DMS153 treated with DMSO at 0.1 percent for 48 hours (cell line): ENCODE results near the gene PYGO2.

ENCODE experiments used
- DNase-seq: peaks from one replicate; lab custom pipeline; 2025; ENCODE audit not compliant: unreplicated experiment; lab: John Stamatoyannopoulos, UW

PYGO2 gene

DNA sequence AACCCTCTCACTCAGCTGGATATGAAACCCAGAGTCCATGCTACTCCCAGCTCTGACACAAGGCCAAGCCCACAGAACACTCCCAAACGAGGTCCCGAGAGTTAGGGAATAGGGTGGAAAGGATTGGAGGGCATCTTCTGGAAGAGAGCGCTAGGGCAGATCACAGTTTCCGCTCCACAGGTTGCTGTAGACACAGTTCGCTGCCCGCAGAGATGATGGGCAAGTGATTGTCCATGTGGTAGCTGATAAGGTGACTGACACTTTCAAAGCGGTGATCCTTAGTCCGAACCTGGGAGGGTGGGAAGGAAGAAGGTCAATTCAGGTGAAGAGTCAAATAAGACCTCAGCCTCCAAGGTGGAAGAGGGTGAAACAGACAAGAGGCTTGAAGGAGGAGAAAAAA, 2.1 kb upstream of the PYGO2 start:
- DNase-seq = no peak

DNA sequence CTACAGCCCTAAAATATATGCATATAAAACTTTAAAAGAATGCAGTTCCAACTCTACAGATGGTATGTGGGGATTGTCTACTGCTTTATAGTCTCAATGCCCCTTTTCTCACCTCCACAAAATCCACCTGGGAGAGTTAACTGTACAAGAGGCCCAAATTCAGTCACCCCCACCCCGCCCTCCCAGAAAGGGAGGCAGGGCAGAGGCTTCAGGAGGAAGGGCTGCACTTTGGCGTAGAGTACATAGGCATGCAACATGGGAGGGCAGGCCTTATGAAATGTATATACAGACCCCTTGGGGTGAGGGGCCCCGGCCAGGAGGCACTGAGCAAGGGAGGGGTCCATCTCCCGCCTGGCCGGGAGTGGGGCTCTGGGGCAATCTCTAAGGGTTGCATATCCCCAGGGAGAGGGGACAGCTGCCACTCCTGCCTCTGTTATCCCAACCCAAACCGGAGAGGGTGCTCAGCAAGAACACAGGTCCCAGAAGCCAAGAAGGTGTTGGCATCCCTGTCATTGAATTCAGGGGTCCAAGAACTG, 1.3 kb upstream of the PYGO2 start:
- no peak for DNase-seq

DNA sequence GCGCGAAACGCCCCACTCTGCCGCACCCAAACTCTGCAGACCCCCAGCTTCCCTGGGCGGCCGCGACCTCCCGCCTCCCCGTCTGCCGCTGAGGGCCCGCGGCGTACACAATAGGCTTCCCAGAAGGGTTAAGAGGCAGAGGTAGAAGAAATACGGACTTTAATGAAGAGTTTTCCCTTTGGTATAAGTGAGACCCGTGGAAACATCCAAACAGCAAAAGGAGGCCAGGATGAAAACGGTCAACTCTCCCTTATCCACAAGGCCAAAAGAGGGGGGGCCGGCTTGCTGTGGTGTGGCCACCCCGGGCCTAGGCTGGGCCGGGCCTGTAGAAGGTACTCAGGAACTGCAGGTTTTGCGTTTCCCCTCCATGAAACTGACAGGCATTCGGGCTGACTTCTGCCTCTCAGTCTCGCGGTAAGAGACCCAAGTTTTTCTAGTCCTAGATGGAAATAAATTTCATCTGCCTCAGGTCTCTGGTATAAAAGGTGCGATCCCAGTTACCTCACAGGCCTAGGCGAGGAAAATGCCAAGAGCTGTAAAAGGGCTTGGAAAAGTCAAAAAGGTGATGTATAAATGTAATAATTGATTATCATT, 671 bp upstream of the PYGO2 start:
- no peak for DNase-seq

DNA sequence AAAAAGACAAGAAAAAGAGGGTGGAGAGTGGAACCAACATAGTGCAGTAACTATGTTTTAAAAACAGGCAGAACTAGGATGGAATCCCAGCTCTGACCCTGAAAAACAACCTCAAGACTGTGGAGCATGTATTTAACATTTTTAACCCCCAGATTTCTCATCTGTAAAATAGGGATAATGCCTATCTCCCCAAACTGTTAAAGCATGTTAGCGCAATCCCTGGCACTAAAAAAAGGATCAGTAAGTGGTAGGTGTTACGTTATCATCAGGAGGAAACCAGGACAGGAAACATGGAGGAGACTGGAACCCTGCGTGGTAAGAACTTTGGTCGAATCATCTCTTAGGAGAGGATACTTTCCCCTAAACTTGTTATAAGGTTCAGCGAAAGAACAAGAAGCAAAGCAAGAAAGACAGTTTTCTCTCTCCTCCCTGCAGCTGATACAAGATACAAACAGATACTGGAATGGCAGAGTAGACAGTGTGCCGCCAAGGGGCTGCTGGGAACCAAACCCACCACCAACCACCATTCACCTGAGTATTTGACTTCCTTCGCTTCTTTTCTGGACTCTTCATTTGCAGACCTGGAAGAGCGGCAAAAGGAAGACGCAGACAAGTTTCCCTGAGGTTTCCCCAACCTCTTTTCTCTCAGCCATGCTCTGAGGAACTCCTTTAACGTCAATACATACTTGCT, 991 bp downstream of the PYGO2 start:
- no peak for DNase-seq

DNA sequence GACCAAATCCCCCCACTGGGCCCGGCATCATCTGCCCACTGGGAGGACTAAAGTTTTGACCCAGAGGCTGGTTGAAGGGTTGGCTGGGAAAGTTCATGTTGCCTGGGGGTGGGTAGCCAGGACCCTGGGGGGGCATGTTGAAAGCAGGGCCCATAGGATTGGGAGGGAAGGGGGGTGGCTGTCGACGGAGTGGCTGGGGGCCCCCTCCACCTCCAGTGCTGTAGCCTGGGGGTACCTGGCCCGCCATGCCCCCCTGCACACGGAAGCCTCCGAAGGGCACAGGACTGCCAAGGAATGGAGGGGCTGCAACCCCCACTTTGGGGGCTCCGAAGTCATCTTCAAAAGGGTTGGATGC, 2.2 kb downstream of the PYGO2 start:
- no peak for DNase-seq

DNA sequence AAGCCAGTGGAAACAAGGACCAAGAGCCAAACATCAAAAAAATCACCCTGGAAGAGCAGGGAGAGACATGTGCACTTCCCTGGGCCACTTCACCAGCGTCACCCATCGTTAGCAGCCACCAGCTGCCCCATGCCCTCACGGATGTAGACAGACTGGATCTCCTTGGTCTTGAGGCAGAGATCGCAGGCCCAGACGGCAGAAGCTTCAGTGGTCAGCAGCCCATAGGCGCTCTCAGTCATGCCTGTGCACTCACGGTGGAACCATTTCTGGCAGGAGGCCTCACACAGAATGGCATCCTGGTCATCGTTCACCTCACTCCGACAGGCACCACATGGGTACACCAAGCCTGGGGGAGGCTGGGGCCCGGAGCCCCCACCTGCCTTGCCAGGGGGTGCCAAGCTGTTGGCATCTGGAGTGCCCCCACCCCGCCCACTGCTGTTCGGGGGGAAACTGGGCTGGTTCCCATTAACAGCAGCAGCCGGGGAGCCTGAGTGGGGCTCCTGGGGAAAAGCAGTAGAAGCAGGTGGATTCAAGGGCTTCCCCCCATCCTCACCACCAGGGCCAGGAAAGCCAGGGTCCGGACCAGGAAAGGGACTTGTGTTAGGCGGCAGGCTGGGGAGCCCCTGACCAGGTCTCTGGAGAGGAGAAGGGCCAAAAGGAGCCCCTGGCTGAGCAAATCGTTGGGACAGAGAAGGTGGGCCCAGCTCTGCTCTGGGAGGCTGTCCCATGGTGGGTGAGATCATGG, 2.7 kb downstream of the PYGO2 start:
- DNase-seq = no peak

DNA sequence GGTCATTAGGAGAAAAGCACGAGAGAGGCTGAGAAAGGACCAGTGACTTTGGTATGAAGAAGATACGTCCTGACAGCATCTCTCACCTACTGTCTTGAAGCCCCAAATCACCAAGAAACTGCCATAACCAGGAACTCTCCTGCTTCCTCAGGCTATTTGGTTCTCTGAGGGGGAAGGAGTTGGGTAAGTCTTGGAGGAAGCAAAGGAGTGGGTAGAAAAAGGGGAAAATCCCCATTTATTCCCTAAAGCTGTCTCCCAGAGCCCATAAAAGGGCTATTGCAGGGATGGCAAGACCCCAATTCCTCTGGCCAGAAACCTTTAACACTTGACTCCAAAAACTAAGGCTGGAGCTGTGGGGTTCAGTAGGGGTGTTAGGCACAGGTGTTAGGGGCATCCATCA, 3.5 kb downstream of the PYGO2 start:
- DNase-seq = no peak

DNA sequence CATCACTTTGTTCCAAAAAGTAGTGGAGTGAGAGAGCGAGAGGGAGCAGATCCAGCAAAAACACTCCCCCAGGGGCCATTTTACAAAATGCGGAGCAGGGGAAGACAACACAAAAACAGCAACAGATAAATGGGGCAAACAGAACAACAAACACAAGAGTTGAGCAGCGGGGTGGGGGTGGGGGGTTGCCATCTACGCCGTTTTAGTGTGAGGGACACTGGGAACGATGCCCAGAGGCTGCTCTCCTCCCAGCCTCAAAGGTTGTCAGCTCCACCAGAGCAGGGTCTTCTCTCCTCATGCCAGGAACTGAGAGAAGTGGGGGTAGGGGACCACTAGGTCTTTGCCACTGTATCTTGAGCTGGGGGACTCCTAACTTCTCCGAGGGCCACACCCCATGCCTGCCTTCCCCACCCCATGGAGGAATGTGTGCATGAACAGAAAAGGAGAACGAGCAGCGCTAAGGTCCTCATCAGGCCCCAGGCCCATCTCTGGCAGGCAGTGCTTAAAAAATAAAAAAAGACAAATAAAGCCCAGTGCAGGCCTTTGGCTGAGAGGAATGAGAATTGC, 4.4 kb downstream of the PYGO2 start:
- DNase-seq = no peak

DNA sequence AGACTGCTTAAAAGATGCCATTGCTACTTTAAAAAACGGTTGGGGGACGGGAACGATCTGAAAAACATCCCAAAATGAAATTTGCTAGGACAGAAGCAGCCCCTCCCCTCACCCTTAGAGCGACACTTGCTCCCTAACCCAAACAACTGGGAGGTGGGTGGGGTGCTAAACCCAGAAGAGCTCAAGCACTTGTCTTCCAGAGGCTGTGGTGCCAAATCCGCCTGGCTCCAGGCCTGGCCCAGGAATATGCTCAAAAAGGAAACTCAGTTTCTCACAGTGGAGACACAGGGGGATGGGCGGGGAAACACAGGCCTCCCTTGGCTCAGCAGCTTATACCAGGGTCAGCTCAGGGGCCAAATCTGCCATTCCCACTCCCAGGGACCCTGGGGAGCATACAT, 5.0 kb downstream of the PYGO2 start:
- DNase-seq = no peak

DNA sequence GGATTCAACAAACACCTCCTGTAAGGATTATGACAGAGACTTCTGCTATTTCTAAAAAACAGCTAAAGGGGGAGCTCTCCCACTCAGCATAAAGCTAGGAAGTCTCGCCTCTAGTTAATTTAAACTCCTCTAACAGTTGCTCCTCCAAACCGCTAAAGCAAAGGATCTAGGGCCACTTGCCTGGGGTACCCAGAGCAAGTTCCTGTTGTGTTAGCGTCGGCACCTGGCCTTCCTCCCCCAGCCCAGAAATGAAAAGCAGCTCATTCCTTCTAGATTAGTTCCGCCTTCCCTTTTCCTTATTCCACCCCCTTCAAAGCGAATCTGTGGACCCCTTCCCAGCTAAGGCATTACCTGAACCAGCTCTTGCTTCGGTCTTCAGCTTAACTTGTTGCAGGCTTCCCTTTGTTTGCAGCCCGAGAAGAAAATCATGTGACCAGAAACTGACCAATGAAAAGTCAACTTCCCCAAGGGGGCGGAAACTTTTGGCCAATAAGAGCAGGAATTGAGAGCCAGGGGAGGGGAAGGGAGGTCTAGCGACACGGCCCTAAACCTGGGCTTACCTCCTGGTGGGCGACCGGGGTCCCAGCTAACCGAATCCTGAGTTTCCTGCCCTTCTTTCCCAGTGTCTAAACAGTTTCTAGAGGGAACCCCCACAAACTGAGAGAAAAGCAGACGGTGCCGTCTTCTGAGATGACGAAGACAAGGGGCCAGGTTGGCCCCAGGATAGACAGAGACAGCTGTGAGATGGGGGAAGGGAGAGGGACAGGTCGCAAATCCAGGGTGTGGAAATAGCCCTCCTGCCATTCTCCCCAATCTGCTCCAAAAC, 5.7 kb downstream of the PYGO2 start, which contains the start of gene PBXIP1:
PBXIP1 (minus strand) TSS at position 382 of the 826 bp plus-strand sequence. CDS start 2,378 bp downstream, outside the sequence.
- peak; percentile 99 for DNase-seq

DNA sequence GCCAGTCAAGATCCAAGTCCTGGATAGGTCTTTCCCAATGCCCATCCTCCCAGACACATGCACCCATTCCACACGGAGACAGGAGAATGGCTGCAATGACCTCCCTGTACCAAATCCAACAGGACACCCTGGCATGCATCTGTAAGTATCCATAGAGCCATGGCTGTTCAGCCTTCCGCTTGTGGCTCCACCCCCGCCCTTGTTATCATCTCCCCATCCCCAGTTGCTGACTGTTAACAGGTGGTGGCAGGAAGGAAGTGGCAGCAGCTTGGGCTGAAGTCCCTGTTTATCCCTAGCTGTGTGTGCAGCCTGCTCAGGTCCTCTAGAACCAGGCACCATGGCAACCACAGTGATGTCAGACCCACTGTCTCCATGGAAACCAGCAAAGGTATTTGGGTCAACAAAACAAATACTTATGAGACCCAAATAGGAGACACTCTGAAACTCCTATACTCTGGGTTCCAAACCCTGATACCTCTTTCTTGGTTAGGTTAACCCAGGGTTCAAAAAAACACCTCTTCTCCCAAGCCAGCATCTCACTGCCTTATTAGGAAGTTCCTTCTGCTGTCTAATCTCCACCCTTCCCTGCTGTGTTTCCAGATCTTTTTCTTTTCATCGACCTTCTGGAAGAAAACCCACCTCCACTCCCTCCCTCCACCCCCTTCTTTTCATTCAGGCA, 6.4 kb downstream of the PYGO2 start:
- peak; percentile 71 for DNase-seq

DNA sequence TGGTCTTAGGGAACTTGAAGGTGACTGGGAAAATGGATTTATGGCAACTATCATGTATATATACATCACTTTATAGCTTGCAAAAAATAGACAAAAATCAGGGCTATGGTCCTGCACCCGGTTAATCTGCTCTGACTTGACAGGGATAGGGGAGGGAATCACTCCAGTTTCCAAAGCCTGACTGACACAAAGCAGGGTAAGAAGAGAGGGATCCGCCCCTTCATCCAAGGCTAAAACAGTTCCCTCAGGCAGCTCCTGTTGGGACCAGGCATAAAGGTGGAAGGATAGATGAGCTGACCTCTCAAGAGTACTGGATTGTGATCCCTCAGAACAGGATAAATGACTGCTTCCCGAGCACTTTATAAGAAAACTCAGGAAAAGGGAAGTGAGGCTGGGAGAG, 7.0 kb downstream of the PYGO2 start:
- DNase-seq = no peak

DNA sequence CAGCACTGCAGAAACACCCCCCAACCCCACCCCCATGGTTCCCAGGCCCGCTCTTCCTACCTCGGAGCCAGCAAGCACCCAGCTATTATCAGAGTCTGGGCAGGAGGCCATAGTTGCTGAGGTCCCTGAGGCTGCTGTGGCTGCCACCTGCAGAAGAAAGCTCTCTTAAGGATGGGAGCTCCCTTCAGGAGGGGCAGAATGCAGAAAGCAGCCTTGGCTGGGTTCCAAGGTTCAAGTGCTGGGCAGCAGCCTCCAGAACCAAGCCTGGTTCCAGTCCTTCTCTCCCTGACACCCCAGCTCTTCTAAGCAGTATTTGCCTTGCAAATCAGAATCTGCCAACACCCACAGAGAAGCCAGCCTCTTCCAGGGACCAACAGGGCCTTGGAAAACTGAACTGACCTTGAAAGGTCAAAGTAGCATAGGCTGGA, 8.0 kb downstream of the PYGO2 start:
- no peak for DNase-seq

DNA sequence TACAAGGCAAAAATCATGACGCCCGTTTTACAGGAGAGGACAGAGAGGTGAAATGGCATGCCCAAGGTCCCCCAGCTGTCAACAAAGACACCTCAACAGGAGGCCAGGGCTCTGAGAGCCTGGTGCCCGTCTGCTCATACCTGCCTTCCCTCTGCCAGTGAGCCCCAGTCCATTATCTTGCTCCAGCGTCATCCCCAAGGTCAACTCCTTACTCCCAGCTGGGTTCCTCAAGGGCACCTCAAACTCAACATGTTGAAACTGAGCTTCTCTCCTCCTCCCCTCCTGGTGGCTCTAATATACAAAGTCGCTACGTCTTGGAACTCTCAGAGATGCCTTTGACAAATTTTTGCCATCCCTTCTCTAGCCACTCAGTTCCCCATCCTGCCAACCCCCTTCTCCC, 8.9 kb downstream of the PYGO2 start:
- no peak for DNase-seq

DNA sequence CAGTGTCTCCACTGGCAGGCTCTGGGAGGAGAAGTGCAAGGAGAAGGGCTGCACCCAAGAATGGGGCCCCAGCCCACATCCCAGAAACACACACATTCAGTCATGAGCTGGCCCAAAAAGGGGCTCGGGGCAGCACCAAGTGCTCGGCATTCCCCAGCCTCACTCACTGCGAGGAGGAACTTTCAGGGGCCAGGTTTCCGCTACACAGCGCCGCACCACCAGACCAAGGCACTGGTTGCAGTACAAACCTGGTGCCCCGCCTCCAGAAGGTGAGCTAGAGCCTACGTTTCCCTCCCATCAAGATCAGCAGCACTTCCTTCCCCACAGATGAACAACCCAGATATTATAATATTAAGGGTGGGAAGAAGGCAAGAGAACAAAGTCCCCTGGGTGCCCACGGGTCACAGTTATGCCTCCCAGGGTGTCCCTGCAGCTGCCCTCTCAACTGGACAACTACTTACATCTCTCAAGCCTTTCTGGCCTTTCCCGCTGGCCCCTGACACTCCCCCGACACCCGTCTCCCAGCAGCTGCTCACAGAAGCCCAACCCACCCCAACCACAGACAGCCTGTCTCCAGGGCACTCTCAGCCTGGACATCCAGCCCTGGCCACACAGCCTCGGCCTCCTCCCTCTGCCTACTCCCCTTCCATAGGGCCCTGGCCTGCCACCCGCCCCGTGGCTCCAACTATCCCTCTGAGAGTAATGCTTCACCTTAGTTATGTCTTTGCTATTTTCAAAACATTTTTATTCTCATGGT, 9.5 kb downstream of the PYGO2 start:
- DNase-seq = no peak

DNA sequence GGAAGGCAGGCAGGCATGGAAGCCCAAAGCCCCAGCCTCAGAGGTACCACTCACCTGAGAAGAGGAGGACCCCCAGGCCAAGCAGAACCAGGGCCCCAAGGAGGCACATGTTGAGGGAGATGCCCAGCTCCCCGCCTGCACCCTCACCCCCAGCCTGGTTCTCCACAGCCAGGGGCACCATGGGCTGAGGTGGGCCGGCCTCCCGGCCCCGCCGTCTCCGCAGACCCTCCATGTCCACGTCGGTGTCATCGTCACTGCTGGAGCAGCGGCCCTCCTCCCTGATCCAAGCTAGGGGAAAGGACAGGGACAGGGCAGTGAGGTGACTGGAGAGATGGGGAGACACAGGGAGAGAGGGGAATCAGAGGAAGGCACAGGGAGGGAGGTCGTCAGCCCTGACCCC, 13.5 kb downstream of the PYGO2 start:
- no peak for DNase-seq

DNA sequence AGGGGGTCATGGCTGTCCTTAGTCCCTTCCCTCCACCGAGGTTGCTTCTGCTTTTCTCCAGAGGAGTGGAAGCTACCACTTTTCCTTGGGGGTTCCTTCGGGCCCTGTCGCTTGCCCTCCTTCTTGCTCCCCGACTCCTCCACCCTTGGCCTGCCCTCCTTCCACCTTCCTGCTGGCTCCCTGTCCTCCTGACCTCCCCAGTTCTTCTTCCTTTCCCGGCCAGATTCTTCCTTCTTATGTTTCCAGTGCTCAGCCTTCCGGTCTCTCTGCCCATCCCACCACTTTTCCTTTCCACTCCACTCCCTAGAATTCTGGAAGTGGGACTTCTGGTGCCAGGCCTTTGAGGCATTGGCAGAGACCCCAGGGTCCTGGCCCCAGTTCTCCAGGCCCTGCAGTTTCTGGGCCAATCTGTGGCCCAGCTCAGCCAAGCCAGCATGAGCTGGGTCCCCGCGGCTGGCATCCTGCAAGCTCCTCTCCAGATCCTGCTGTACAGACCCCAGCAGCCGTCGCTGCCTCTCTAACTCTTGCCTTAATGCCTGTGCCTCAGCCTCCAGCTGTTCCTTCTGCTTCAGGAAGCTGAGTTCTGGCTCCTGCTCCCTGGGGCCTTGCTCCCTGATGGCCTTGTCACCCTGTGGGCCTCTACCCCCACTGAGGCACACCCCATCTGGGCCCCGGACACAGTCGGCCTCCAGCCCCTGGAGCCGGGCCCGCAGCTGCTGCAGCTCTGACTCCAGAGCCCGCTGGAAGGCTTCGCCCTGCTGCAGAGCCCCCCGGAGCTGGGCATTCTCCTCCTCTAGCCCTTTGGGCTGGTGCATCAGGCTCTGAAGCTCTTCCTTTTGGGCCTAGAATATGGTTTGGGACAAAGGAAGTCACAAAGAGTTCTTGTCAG, 15.4 kb downstream of the PYGO2 start:
- no peak for DNase-seq

DNA sequence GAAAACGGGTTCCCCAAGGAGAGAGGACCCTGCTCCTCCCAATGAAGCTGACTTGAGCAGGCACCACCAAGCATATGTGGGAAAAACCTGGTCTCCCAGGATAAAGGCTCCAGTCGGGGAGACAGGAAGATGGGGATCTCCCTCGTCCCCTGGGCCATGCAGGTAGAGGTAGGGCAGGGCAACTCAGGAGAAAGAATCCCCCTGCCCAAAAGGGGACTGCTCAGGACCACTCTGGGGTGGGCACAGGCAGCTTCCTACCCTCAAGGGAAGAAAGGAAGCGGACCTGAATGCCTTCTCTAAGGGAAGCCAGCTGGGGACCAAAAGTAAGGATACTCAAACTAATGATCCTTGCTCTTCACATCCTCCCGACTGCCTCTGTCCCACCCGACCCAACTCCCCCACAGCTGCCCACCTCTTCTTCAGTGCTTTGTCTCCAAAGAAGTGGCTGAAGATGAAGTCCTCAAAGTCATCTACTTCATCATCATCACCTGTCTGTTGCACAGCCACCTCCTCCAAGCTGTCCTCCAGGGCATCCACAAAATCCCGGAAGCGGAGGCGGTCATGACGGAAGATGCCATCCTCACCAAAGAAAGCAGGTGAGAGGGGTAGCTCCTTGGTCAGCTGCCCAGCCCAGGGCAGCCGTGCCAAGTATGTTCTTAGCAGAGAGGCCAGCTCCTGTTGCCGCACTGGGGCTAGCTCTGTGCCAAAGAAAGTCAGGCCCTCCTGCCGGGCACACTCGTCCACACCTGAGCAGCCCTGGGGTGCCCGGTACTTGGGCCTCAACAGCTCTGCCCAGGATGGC, 16.2 kb downstream of the PYGO2 start:
- DNase-seq = no peak
